Endodermal cell (in vitro differentiated cells): ENCODE measurements around the gene EPM2A. TPM values are rescaled to one million over a fixed set of nuclear protein-coding genes. Genes with fewer than 3 reads are reported as not detected.
"Not testable (repeated sequence)": the region's sequence is repeated elsewhere in the genome, so short reads cannot be mapped to it uniquely, and the experiment has no call there.

ENCODE experiments used
- DNase-seq: peaks from one replicate; pipeline ENCODE4 v3.0.0-alpha.2; 2017
- H3K27ac ChIP-seq: 2 replicates; pipeline ENCODE4 v1.5.1; 2013; ENCODE audit warnings: mild to moderate bottlenecking, low read depth, low read length, moderate library complexity
- H3K27me3 ChIP-seq: 2 replicates; pipeline ENCODE4 v1.6.1; 2013; ENCODE audit warnings: mild to moderate bottlenecking, low read length, moderate library complexity; ENCODE audit not compliant: insufficient read depth, control insufficient read depth, poor library complexity, severe bottlenecking
- H3K36me3 ChIP-seq: 2 replicates; pipeline ENCODE4 v1.7.0; 2013; ENCODE audit warnings: mild to moderate bottlenecking, low read length, moderate library complexity; ENCODE audit not compliant: control insufficient read depth, insufficient read depth
- H3K4me1 ChIP-seq: one replicate; pipeline ENCODE4 v1.7.0; 2013; ENCODE audit warnings: low read length; ENCODE audit not compliant: control insufficient read depth, insufficient read depth
- H3K4me3 ChIP-seq: 2 replicates; pipeline ENCODE4 v1.5.1; 2013; ENCODE audit warnings: mild to moderate bottlenecking, low read length, moderate library complexity
- H3K9ac ChIP-seq: 2 replicates; pipeline ENCODE4 v1.6.1; 2013; ENCODE audit warnings: mild to moderate bottlenecking, low read length, moderate library complexity; ENCODE audit not compliant: poor library complexity, severe bottlenecking; ENCODE audit errors: extremely low read depth
- H3K9me3 ChIP-seq: 2 replicates; pipeline ENCODE4 v1.6.1; 2013; ENCODE audit warnings: mild to moderate bottlenecking, low read length, moderate library complexity; ENCODE audit not compliant: control insufficient read depth
- H3K27ac Mint-ChIP-seq: 2 replicates; pipeline ENCODE4 v1.8.0; 2020; ENCODE audit warnings: mixed read lengths
- H3K27me3 Mint-ChIP-seq: 2 replicates; pipeline ENCODE4 v1.8.0; 2021; ENCODE audit warnings: mild to moderate bottlenecking, mixed read lengths; ENCODE audit not compliant: insufficient read depth
- H3K36me3 Mint-ChIP-seq: 2 replicates; pipeline ENCODE4 v1.8.0; 2020; ENCODE audit warnings: low read depth, mixed read lengths
- H3K4me1 Mint-ChIP-seq: 2 replicates; pipeline ENCODE4 v1.8.0; 2020; ENCODE audit warnings: mixed read lengths
- H3K4me3 Mint-ChIP-seq: 2 replicates; pipeline ENCODE4 v1.8.0; 2020; ENCODE audit warnings: mild to moderate bottlenecking, moderate library complexity, mixed read lengths
- H3K9me3 Mint-ChIP-seq: 2 replicates; pipeline ENCODE4 v1.8.0; 2020; ENCODE audit warnings: mild to moderate bottlenecking, mixed read lengths
- WGBS, 2 experiments: methylation state at CpG; one replicate each; pipeline versions ENCODE4 v1.1.5 to v1.1.7; 2013; ENCODE audit warnings: missing lambda C conversion rate in 2 of 2, mixed read lengths in 1 of 2; ENCODE audit not compliant: insufficient coverage in 1 of 2, insufficient read length in 1 of 2; 5-methylcytosine and 5-hydroxymethylcytosine counted together
- total RNA-seq, 2 donors: library from RNA; stranded (reverse); fragmentation: NEBNext Ultra II Directional in 1 of 2; extraction: Animal tissue kit (Norgen Biotek cat#: 25700) in 1 of 2; gene quantifications; 2 replicates in 1 of 2; 3 replicates in 1 of 2; pipeline ENCODE4 v1.2.1, GENCODE V29; 2021
- TF ChIP-seq, protein P1 (sequence below): fragments of 200-600 bp; sonication (generic); conservative IDR thresholded peaks from 2 replicates; pipeline ENCODE4 v1.5.0; 2021; ENCODE audit warnings: antibody characterized with exemption, mild to moderate bottlenecking

Gene EPM2A
- total RNA-seq, 2 donors from 2014 or later = 5.1 to 7.2 TPM

DNA sequence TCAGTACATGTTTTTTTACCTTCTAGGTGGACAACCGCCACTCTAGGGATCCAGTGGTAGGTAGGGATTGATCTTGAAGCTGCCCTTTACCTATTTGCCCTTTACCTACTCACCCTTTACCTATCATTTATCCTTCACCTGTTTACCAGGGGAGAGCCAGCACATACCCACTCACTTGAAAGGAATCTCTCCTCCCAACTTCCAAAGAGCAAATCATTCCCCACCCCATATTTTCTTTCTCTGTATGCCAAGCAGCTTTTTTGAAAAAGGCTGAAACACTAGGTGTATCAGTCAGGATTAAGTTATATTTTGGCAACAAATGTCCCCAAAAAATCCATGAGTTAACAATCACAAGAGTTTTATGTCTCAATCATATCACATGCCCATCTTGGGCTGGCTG lies 10.5 kb upstream of the EPM2A start:
- peaks cover 14% of the 10 kb centered on the region for H3K4me1 Mint-ChIP-seq
- Histone ChIP-seq H3K9me3 (peaks cover 10% of the 10 kb centered on the region), H3K27ac (no peak overlapping the region), H3K27me3 (no peaks in the 10 kb centered on the region), H3K36me3 (no peaks in the 10 kb centered on the region), H3K9ac (no peak overlapping the region), H3K4me1 (peaks cover 17% of the 10 kb centered on the region), H3K4me3 (no peak overlapping the region)
- H3K9me3 Mint-ChIP-seq = peaks cover under 1% of the 10 kb centered on the region
- WGBS, 2 experiments = 89% methylated on average over 1 of the region's 1 CpG; no CpG with 5 or more reads in 1 of the 2 experiments
- peaks cover 3% of the 10 kb centered on the region for H3K27me3 Mint-ChIP-seq
- TF ChIP-seq, protein P1, sequence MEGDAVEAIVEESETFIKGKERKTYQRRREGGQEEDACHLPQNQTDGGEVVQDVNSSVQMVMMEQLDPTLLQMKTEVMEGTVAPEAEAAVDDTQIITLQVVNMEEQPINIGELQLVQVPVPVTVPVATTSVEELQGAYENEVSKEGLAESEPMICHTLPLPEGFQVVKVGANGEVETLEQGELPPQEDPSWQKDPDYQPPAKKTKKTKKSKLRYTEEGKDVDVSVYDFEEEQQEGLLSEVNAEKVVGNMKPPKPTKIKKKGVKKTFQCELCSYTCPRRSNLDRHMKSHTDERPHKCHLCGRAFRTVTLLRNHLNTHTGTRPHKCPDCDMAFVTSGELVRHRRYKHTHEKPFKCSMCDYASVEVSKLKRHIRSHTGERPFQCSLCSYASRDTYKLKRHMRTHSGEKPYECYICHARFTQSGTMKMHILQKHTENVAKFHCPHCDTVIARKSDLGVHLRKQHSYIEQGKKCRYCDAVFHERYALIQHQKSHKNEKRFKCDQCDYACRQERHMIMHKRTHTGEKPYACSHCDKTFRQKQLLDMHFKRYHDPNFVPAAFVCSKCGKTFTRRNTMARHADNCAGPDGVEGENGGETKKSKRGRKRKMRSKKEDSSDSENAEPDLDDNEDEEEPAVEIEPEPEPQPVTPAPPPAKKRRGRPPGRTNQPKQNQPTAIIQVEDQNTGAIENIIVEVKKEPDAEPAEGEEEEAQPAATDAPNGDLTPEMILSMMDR = no peak
- no peak for DNase-seq
- no peak overlapping the region for H3K27ac Mint-ChIP-seq
- H3K36me3 Mint-ChIP-seq = no peaks in the 10 kb centered on the region
- H3K4me3 Mint-ChIP-seq = no peak overlapping the region

DNA sequence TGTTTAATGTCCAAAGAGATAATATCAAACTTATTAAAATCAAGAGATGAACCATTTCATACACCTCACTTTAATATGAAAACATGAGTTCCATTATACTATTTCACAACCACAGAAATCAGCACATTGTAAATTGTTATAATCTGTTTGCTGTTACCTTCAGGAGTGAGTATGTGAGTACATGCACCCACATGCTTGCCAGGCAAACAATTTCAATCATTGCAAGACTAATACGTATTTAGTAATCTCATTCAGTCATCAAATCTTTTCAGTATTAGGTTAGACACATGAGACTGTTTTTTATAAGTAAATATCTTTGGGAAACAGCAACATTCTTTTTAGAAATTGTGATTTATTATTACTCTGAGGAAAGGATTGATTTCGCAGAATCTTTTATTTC lies 9.3 kb upstream of the EPM2A start:
- 93 to 100% methylated on average over 1 to 2 of the region's 2 CpGs for WGBS, 2 experiments
- H3K4me3 ChIP-seq = peak overlapping the region; percentile 3
- H3K27me3 Mint-ChIP-seq = peaks cover 3% of the 10 kb centered on the region
- no peak overlapping the region for H3K27ac Mint-ChIP-seq
- H3K9me3 ChIP-seq = peaks cover 10% of the 10 kb centered on the region
- TF ChIP-seq, protein P1 = no peak
- H3K27ac ChIP-seq = no peak overlapping the region
- H3K4me1 Mint-ChIP-seq = peaks cover 14% of the 10 kb centered on the region
- no peaks in the 10 kb centered on the region for H3K36me3 ChIP-seq
- no peak for DNase-seq
- peaks cover 17% of the 10 kb centered on the region for H3K4me1 ChIP-seq
- H3K27me3 ChIP-seq = no peaks in the 10 kb centered on the region
- no peaks in the 10 kb centered on the region for H3K36me3 Mint-ChIP-seq
- H3K4me3 Mint-ChIP-seq = no peak overlapping the region
- peaks cover 8% of the 10 kb centered on the region for H3K9me3 Mint-ChIP-seq
- H3K9ac ChIP-seq = no peak overlapping the region

DNA sequence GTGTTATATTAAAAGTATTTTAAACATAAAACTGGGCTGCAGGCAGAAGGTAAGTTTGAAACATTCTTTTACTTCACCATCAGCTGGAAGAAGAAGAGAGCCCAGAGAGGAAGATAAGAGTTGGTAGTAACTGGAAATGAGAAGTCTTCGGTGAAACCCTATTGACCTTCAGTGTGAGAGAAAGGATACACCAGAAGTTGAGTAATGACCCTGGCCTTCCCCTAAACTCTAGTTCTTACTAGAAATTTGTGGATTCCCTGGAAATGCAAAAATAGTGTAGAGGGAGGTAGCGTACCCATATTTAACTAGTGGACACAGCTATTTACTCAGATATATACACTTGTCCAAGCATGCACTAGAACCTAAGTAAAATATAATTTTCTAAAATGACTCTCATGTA lies 8.0 kb upstream of the EPM2A start:
- Histone ChIP-seq H3K36me3 (no peaks in the 10 kb centered on the region), H3K27me3 (no peaks in the 10 kb centered on the region), H3K9ac (no peak overlapping the region), H3K27ac (no peak overlapping the region), H3K4me3 (peak overlapping the region; percentile 3), H3K4me1 (peaks cover 17% of the 10 kb centered on the region), H3K9me3 (peaks cover 10% of the 10 kb centered on the region)
- no peak overlapping the region for H3K27ac Mint-ChIP-seq
- DNase-seq = no peak
- peaks cover 3% of the 10 kb centered on the region for H3K27me3 Mint-ChIP-seq
- H3K9me3 Mint-ChIP-seq = peaks cover 8% of the 10 kb centered on the region
- H3K36me3 Mint-ChIP-seq = no peaks in the 10 kb centered on the region
- TF ChIP-seq, protein P1 = no peak
- peaks cover 14% of the 10 kb centered on the region for H3K4me1 Mint-ChIP-seq
- 95% methylated on average over 1 of the region's 2 CpGs; no CpG with 5 or more reads in 1 of the 2 experiments for WGBS, 2 experiments
- no peak overlapping the region for H3K4me3 Mint-ChIP-seq

DNA sequence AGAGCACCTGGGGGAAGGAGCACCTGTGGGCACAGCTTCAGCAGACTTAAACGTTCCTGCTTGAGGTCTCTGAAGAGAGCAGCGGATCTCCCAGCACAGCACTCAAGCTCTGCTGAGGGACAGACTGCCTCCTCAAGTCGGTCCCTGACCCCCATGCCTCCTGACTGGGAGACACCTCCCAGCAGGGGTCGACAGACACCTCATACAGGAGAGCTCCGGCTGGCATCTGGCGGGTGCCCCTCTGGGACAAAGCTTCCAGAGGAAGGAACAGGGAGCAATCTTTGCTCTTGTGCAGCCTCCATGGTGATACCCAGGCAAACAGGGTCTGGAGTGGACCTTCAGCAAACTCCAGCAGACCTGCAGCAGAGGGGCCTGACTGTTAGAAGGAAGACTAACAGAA lies 7.2 kb upstream of the EPM2A start:
- H3K4me1 Mint-ChIP-seq = peaks cover 14% of the 10 kb centered on the region
- 94 to 100% methylated on average over 4 to 6 of the region's 6 CpGs for WGBS, 2 experiments
- not testable (repeated sequence) for H3K4me3 Mint-ChIP-seq

DNA sequence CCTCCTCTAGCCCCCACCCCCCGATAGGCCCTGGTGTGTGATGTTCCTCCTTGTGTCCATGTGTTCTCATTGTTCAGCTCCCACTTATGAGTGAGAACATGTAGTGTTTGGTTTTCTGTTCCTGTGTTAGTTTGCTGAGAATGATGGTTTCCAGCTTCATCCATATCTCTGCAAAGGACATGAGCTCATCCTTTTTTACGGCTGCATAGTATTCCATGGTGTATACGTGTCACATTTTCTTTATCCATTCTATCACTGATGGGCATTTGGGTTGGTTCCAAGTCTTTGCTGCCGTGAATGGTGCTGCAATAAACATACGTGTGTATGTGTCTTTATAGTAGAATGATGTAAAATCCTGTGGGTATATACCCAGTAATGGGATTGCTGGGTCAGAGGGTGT lies 4.4 kb upstream of the EPM2A start:
- H3K27me3 Mint-ChIP-seq, DNase-seq, H3K27me3 ChIP-seq, H3K36me3 ChIP-seq, H3K4me3 Mint-ChIP-seq, H3K36me3 Mint-ChIP-seq, H3K27ac ChIP-seq, H3K4me3 ChIP-seq, H3K9me3 Mint-ChIP-seq, H3K27ac Mint-ChIP-seq, H3K9me3 ChIP-seq, H3K9ac ChIP-seq: not testable (repeated sequence)
- peaks cover 14% of the 10 kb centered on the region for H3K4me1 ChIP-seq
- H3K4me1 Mint-ChIP-seq = peaks cover 23% of the 10 kb centered on the region
- WGBS, 2 experiments = 92 to 96% methylated on average over 2 to 5 of the region's 5 CpGs

More for the DNA sequence above, 7.2 kb upstream of the EPM2A start:
- H3K4me1 ChIP-seq = peaks cover 17% of the 10 kb centered on the region
- not testable (repeated sequence) for H3K27ac ChIP-seq, H3K27me3 Mint-ChIP-seq, H3K27me3 ChIP-seq, H3K36me3 ChIP-seq, DNase-seq, H3K9me3 Mint-ChIP-seq, H3K9ac ChIP-seq, H3K27ac Mint-ChIP-seq, H3K4me3 ChIP-seq, H3K36me3 Mint-ChIP-seq, H3K9me3 ChIP-seq
